ENCODE data around the gene SMYD1. TPM values are rescaled to one million over a fixed set of nuclear protein-coding genes. Genes with fewer than 3 reads are reported as not detected.

SMYD1 gene
- polyA plus RNA-seq, 3 donors, result not detected

- Histone ChIP-seq H3K27me3 (ENCODE audit: control insufficient read depth in 2 of 2, insufficient read depth in 2 of 2, low read length in 2 of 2) (no peaks in the 10 kb centered on the region), H3K4me1 (ENCODE audit: control insufficient read depth in 1 of 2, insufficient read depth in 2 of 2, low read length in 2 of 2) (no peaks in the 10 kb centered on the region), H2AFZ (ENCODE audit: insufficient read depth, low read depth, low read length, poor library complexity, severe bottlenecking) (no peak overlapping the region), H4K20me1 (ENCODE audit: insufficient read depth, low read length) (no peaks in the 10 kb centered on the region), H3K9ac (ENCODE audit: insufficient read depth, low read length, poor library complexity, severe bottlenecking) (no peak overlapping the region), H3K4me3 (replicated peaks in 1 of 3; ENCODE audit: low read depth in 2 of 3, low read length in 3 of 3) (no peak overlapping the region), H3K4me2 (replicated peaks; ENCODE audit: extremely low read depth, low read length, poor library complexity, severe bottlenecking) (no peak overlapping the region), H3K79me2 (ENCODE audit: insufficient read depth, low read length) (no peaks in the 10 kb centered on the region), H3K36me3 (replicated peaks in 1 of 2; ENCODE audit: control insufficient read depth in 1 of 2, insufficient read depth in 2 of 2, low read length in 2 of 2) (no peaks in the 10 kb centered on the region), H3K27ac (ENCODE audit: low read depth in 1 of 2, low read length in 2 of 2) (no peak overlapping the region), H3K9me3 (replicated peaks in 1 of 2; ENCODE audit: control insufficient read depth in 1 of 2, insufficient read depth in 1 of 2, low read length in 2 of 2) (no peaks in the 10 kb centered on the region)
- Mint-ChIP-seq H3K4me1 (no peaks in the 10 kb centered on the region), H3K27me3 (ENCODE audit: low read depth in 3 of 3) (peaks cover 2 to 4% (median 3%) of the 10 kb centered on the region in 3 donors), H3K36me3 (no peaks in the 10 kb centered on the region), H3K4me3 (no peak overlapping the region), H3K9me3 (peaks cover 0 to 2% (median 0%) of the 10 kb centered on the region in 7 donors), H3K27ac (no peak overlapping the region)
- no peak for DNase-seq
- intact Hi-C loops (cut with micrococcal nuclease), result no loop called here
- TF ChIP-seq CTCF (IDR thresholded peaks at IDR 0.05), result no peak
- 92% methylated on average over 2 of the region's 4 CpGs for WGBS (ENCODE audit: insufficient coverage)
Measured at GRCh38 chr2:88121678-88122077, 54.1 kb downstream of the SMYD1 start.

GRCh38 chr2:88122141-88122884, 54.7 kb downstream of the SMYD1 start:
- Histone ChIP-seq H3K4me2 (replicated peaks; ENCODE audit: extremely low read depth, low read length, poor library complexity, severe bottlenecking) (no peak overlapping the region), H3K36me3 (replicated peaks in 1 of 2; ENCODE audit: control insufficient read depth in 1 of 2, insufficient read depth in 2 of 2, low read length in 2 of 2) (no peaks in the 10 kb centered on the region), H2AFZ (ENCODE audit: insufficient read depth, low read depth, low read length, poor library complexity, severe bottlenecking) (no peak overlapping the region), H3K27me3 (ENCODE audit: control insufficient read depth in 2 of 2, insufficient read depth in 2 of 2, low read length in 2 of 2) (no peaks in the 10 kb centered on the region), H3K27ac (ENCODE audit: low read depth in 1 of 2, low read length in 2 of 2) (no peak overlapping the region), H3K9me3 (replicated peaks in 1 of 2; ENCODE audit: control insufficient read depth in 1 of 2, insufficient read depth in 1 of 2, low read length in 2 of 2) (no peaks in the 10 kb centered on the region), H3K4me1 (ENCODE audit: control insufficient read depth in 1 of 2, insufficient read depth in 2 of 2, low read length in 2 of 2) (no peaks in the 10 kb centered on the region), H4K20me1 (ENCODE audit: insufficient read depth, low read length) (no peaks in the 10 kb centered on the region), H3K79me2 (ENCODE audit: insufficient read depth, low read length) (no peaks in the 10 kb centered on the region), H3K4me3 (replicated peaks in 1 of 3; ENCODE audit: low read depth in 2 of 3, low read length in 3 of 3) (no peak overlapping the region), H3K9ac (ENCODE audit: insufficient read depth, low read length, poor library complexity, severe bottlenecking) (no peak overlapping the region)
- no peak for DNase-seq
- intact Hi-C loops (cut with micrococcal nuclease), result no loop called here
- H3K27me3 Mint-ChIP-seq (ENCODE audit: low read depth in 3 of 3), result peaks cover 1 to 4% (median 2%) of the 10 kb centered on the region in 3 donors
- no peak overlapping the region for H3K27ac Mint-ChIP-seq
- no peak overlapping the region for H3K4me3 Mint-ChIP-seq
- no peaks in the 10 kb centered on the region for H3K36me3 Mint-ChIP-seq
- no peaks in the 10 kb centered on the region for H3K4me1 Mint-ChIP-seq
- TF ChIP-seq CTCF (IDR thresholded peaks at IDR 0.05), result no peak
- peaks cover 0 to 2% (median 0%) of the 10 kb centered on the region in 7 donors for H3K9me3 Mint-ChIP-seq
- 80% methylated on average over 1 of the region's 8 CpGs for WGBS (ENCODE audit: insufficient coverage)

All from CD14-positive monocyte (primary cell).